ENCODE results near the gene PAX6. TPM values are rescaled to one million over a fixed set of nuclear protein-coding genes. Genes with fewer than 3 reads are reported as not detected.

PAX6 gene
- total and polyA plus RNA-seq, 2 of the 4 experiments (the other 2 are of a cell fraction): not detected

- Histone ChIP-seq H3K27ac (ENCODE audit: insufficient read depth, low read length) (no peak overlapping the region), H3K9ac (ENCODE audit: low read depth, low read length) (no peak overlapping the region), H2AK9ac (replicated peaks; ENCODE audit: low read depth, low read length, poor library complexity) (peak overlapping the region; percentile 2), H3K79me1 (ENCODE audit: low read depth in 1 of 2, low read length in 2 of 2) (no peaks in the 10 kb centered on the region), H4K20me1 (ENCODE audit: insufficient read depth, low read length) (no peaks in the 10 kb centered on the region; the same call in 1 of the 2 replicates), H4K91ac (ENCODE audit: insufficient read depth, low read depth, low read length) (no peak overlapping the region), H3K4me3 (ENCODE audit: insufficient read depth, low read depth, low read length) (no peak overlapping the region), H2BK120ac (ENCODE audit: low read depth, low read length) (no peak overlapping the region), H3K36me3 (ENCODE audit: control insufficient read depth, insufficient read depth, low read length) (no peaks in the 10 kb centered on the region), H3K27me3 (ENCODE audit: control insufficient read depth, insufficient read depth, low read length) (peaks cover 79% of the 10 kb centered on the region), H3K9me1 (ENCODE audit: insufficient read depth, low read length) (peaks cover 4% of the 10 kb centered on the region; the same call in 1 of the 2 replicates), H3K4me2 (ENCODE audit: low read depth, low read length) (no peak overlapping the region; the same call in 1 of the 2 replicates), H2AK5ac (ENCODE audit: low read depth, low read length) (no peak overlapping the region), H3K9me3 (ENCODE audit: control insufficient read depth, insufficient read depth, low read length) (peaks cover 18% of the 10 kb centered on the region), H2BK15ac (ENCODE audit: low read depth, low read length) (no peak overlapping the region), H3K4me1 (ENCODE audit: control insufficient read depth, insufficient read depth, low read length) (peaks cover 3% of the 10 kb centered on the region; the same call in 1 of the 2 replicates), H4K8ac (ENCODE audit: low read depth in 2 of 2, low read length in 2 of 2) (no peak overlapping the region), H4K5ac (ENCODE audit: low read depth, low read length) (no peak overlapping the region), H3K56ac (ENCODE audit: extremely low read depth, insufficient read depth, low read length) (no peak overlapping the region), H2AFZ (replicated peaks; ENCODE audit: low read length, poor library complexity) (no peak overlapping the region), H3K18ac (ENCODE audit: low read depth, low read length) (no peak overlapping the region), H3K14ac (replicated peaks; ENCODE audit: low read depth, low read length) (no peak overlapping the region), H3K4ac (ENCODE audit: low read depth, low read length) (no peak overlapping the region), H2BK5ac (ENCODE audit: low read depth, low read length, poor library complexity, severe bottlenecking) (no peak overlapping the region), H2BK20ac (ENCODE audit: low read depth, low read length) (no peak overlapping the region), H3K23ac (ENCODE audit: low read depth, low read length) (no peak overlapping the region; the same call in 1 of the 2 replicates)
- intact Hi-C loops (cut with micrococcal nuclease): loop anchor here (10.0 kb wide), 1 partner anchor 303 kb away; no protein-coding TSS in a partner anchor
- POLR2A ChIA-PET (ENCODE audit: unreplicated experiment): interaction anchor here (0.6 to 0.7 kb wide), 2 partner anchors 11 to 254 kb away, joined by 7 to 8 read pairs; no protein-coding TSS in a partner anchor
- no peak for TF ChIP-seq ELK1 (IDR thresholded peaks at IDR 0.05; ENCODE audit: borderline replicate concordance, low read depth, low read length)
- no peak for TF ChIP-seq RFX5 (IDR thresholded peaks at IDR 0.05; ENCODE audit: low read depth, low read length)
- no peak for TF ChIP-seq USF2 (IDR thresholded peaks at IDR 0.05; ENCODE audit: low read depth, low read length)
- TF ChIP-seq MAFK (IDR thresholded peaks at IDR 0.05; ENCODE audit: low read depth, low read length): no peak
- TF ChIP-seq POLR2A (IDR thresholded peaks at IDR 0.05; ENCODE audit: low read depth, low read length): no peak
- TF ChIP-seq NFE2L2 (IDR thresholded peaks at IDR 0.05; ENCODE audit: low read depth, low read length): no peak
- TF ChIP-seq FOS (IDR thresholded peaks at IDR 0.05; ENCODE audit: low read depth, low read length): no peak
- TF ChIP-seq CEBPB (IDR thresholded peaks at IDR 0.05; ENCODE audit: low read depth, low read length): no peak
- TF ChIP-seq SMC3 (IDR thresholded peaks at IDR 0.05; ENCODE audit: low read depth, low read length): no peak
- no peak for TF ChIP-seq CTCF (conservative IDR thresholded peaks at IDR 0.05; ENCODE audit: low read depth, low read length)
- no peak for TF ChIP-seq BHLHE40 (IDR thresholded peaks at IDR 0.05; ENCODE audit: low read depth, low read length)
- no peak for TF ChIP-seq RAD21 (IDR thresholded peaks at IDR 0.05; ENCODE audit: low read length)
- no peak for TF ChIP-seq MAZ (IDR thresholded peaks at IDR 0.05; ENCODE audit: borderline replicate concordance, low read depth, low read length)
- DNase-seq (no peak), ATAC-seq (ENCODE audit: low read depth) (no peak)
- in situ Hi-C loops (cut with MboI; ENCODE audit: low sequenced_read_pairs): no loop called here
- BruUV-seq (replicated peaks): no TSS peak
- dilution Hi-C loops (cut with HindIII; ENCODE audit: low sequenced_read_pairs, unreplicated experiment): no loop called here
- CTCF ChIA-PET: no interaction called here
- WGBS, 2 experiments (ENCODE audit: extremely low coverage in 2 of 2, insufficient read length in 1 of 2): 18% methylated on average over 3 of the region's 31 CpGs; no CpG with 5 or more reads in 1 of the 2 experiments
Measured at GRCh38 chr11:31797190-31798056, 13.7 kb downstream of the PAX6 start.

All from IMR-90 (cell line).